ENCODE measurements around the gene ZNF423.

GRCh38 chr16:49590166-49590871, 265.6 kb downstream of the ZNF423 start:
- TF ChIP-seq CTCF (IDR thresholded peaks at IDR 0.05 in 8 of 11, conservative IDR thresholded peaks at IDR 0.05 in 3 of 11), result no peak
- no peak for TF ChIP-seq POLR2A (IDR thresholded peaks at IDR 0.05)
